Endothelial cell of umbilical vein (primary cell): ENCODE results near the gene BRME1. TPM values are rescaled to one million over a fixed set of nuclear protein-coding genes. Genes with fewer than 3 reads are reported as not detected.

ENCODE experiments used
- BruUV-seq: library from RNA; stranded (reverse); fragments of 400-500 nt; replicated peaks from 2 replicates; lab custom pipeline; 2021; lab: Mats Ljungman, UMichigan
- CTCF ChIA-PET: fragments of 300-600, 350-600 bp; sonication (Branson Sonifier 250); formaldehyde crosslinking; loops from one replicate; lab custom pipeline; 2021; ENCODE audit warnings: antibody characterized with exemption, inconsistent platforms; lab: Charles Lee
- POLR2A ChIA-PET: fragments of 300-600, 350-600 bp; sonication (Branson Sonifier 250); formaldehyde crosslinking; loops from one replicate; lab custom pipeline; 2021; ENCODE audit warnings: antibody characterized with exemption, inconsistent platforms; lab: Charles Lee
- DNase-seq: peaks from one replicate; pipeline ENCODE4 v3.0.0-alpha.2; 2011; ENCODE audit warnings: low read depth, low spot score
- FAIRE-seq: peaks from 2 replicates; lab custom pipeline; 2011; peaks lifted over from hg19 to GRCh38; lab: Jason Lieb, UNC
- H2AFZ ChIP-seq: 2 replicates; pipeline ENCODE4 v1.6.0; 2012; ENCODE audit warnings: low read depth, low read length, control low read depth, inconsistent platforms
- H3K27ac ChIP-seq: 2 replicates; pipeline ENCODE4 v1.5.1; 2011; ENCODE audit warnings: low read depth, mild to moderate bottlenecking, control low read depth, low read length, moderate library complexity; ENCODE audit not compliant: insufficient read depth
- H3K27me3 ChIP-seq, 2 experiments: 2 replicates each; pipeline versions ENCODE4 v1.6.0 to v1.6.1; 2011; ENCODE audit warnings: low read length in 2 of 2, mixed read lengths in 1 of 2; ENCODE audit not compliant: control insufficient read depth in 2 of 2, insufficient read depth in 2 of 2
- H3K36me3 ChIP-seq, 2 experiments: 2 replicates in 1 of 2; 3 replicates in 1 of 2; pipeline ENCODE4 v1.5.1; 2011; ENCODE audit warnings: low read length in 2 of 2, mild to moderate bottlenecking in 1 of 2, moderate library complexity in 1 of 2; ENCODE audit not compliant: control insufficient read depth in 2 of 2, insufficient read depth in 2 of 2; ENCODE audit errors: extremely low read depth in 1 of 2
- H3K4me1 ChIP-seq: 3 replicates; pipeline ENCODE4 v1.5.1; 2011; ENCODE audit warnings: mild to moderate bottlenecking, low read length; ENCODE audit not compliant: control insufficient read depth, insufficient read depth; ENCODE audit errors: extremely low read depth
- H3K4me2 ChIP-seq: 2 replicates; pipeline ENCODE4 v1.6.1; 2011; ENCODE audit warnings: low read length, control low read depth, mixed read lengths; ENCODE audit not compliant: insufficient read depth
- H3K4me3 ChIP-seq, 3 experiments: fragments of 200-600 bp in 1 of 3; sonication (generic), shearing (Covaris generic) in 1 of 3; replicated peaks in 1 of 3; 2 replicates each; pipeline ENCODE4 v1.5.1; 2011 to 2016; ENCODE audit warnings: control low read depth in 3 of 3, low read length in 3 of 3, mild to moderate bottlenecking in 2 of 3, inconsistent platforms in 1 of 3, low read depth in 1 of 3, moderate library complexity in 1 of 3; ENCODE audit not compliant: insufficient read depth in 1 of 3
- H3K79me2 ChIP-seq: 2 replicates; pipeline ENCODE4 v1.6.0; 2012; ENCODE audit warnings: low read length, inconsistent platforms; ENCODE audit not compliant: control insufficient read depth, insufficient read depth
- H3K9ac ChIP-seq: replicated peaks from 2 replicates; pipeline ENCODE3; 2011; ENCODE audit warnings: low read length, control low read depth; ENCODE audit not compliant: insufficient read depth; ENCODE audit errors: extremely low read depth
- H3K9me1 ChIP-seq: replicated peaks from 3 replicates; pipeline ENCODE4 v1.6.0; 2011; ENCODE audit warnings: mild to moderate bottlenecking, low read length; ENCODE audit not compliant: control insufficient read depth, insufficient read depth; ENCODE audit errors: extremely low read depth
- H3K9me3 ChIP-seq: replicated peaks from 2 replicates; pipeline ENCODE4 v1.5.1; 2012; ENCODE audit warnings: low read length, inconsistent platforms; ENCODE audit not compliant: control insufficient read depth, insufficient read depth
- H4K20me1 ChIP-seq: replicated peaks from 2 replicates; pipeline ENCODE3; 2011; ENCODE audit warnings: mild to moderate bottlenecking, low read length; ENCODE audit not compliant: control insufficient read depth, insufficient read depth; ENCODE audit errors: extremely low read depth
- EZH2 ChIP-seq: IDR thresholded peaks from 2 replicates; pipeline ENCODE4 v1.6.1; 2012; ENCODE audit warnings: borderline replicate concordance, low read depth, mild to moderate bottlenecking, moderate library complexity, low read length, inconsistent platforms; ENCODE audit not compliant: severe bottlenecking
- GATA2 ChIP-seq: IDR thresholded peaks from 2 replicates; pipeline ENCODE4 v1.7.0; 2011; ENCODE audit warnings: low read depth, mild to moderate bottlenecking, moderate library complexity, mixed read lengths, low read length; ENCODE audit not compliant: insufficient read length, insufficient read depth
- MYC ChIP-seq: IDR thresholded peaks from one replicate; pipeline ENCODE4 v1.6.1; 2011; ENCODE audit warnings: mild to moderate bottlenecking, low read depth, low read length
- POLR2A ChIP-seq: IDR thresholded peaks from 2 replicates; pipeline ENCODE4 v1.6.1; 2012; ENCODE audit warnings: low read depth, mild to moderate bottlenecking, control low read depth, low read length
- POLR2AphosphoS5 ChIP-seq: IDR thresholded peaks from 2 replicates; pipeline ENCODE4 v1.6.1; 2012; ENCODE audit warnings: low read depth, mild to moderate bottlenecking, control low read depth, low read length, moderate library complexity; ENCODE audit not compliant: insufficient read depth
- dilution Hi-C: fragments of 300-500 bp; cut with MboI; formaldehyde crosslinking; loops from one replicate; pipeline ENCODE4 v1.15.0; 2019; ENCODE audit warnings: low sequenced_read_pairs; ENCODE audit not compliant: extremely low pct_ligation_motif_present
- intact Hi-C: fragments of 100-400 bp; cut with micrococcal nuclease; formaldehyde crosslinking; loops from one replicate; pipeline ENCODE4 v1.10.0; 2022
- polyA plus RNA-seq, 4 experiments: library from polyadenylated mRNA; depleted of rRNA in 3 of 4; stranded (reverse) in 3 of 4; unstranded in 1 of 4; fragments of >200 nt; gene quantifications; 2 replicates each; pipeline versions ENCODE4 v1.2.1 to v1.2.3, GENCODE V29; 2011 to 2012; ENCODE audit warnings: missing spikeins in 1 of 4
- total RNA-seq: library from RNA; stranded (reverse); gene quantifications from 2 replicates; pipeline ENCODE4 v1.2.3, GENCODE V29; 2021
- TF ChIP-seq, protein P1 (sequence below): IDR thresholded peaks from 2 replicates; pipeline ENCODE4 v1.6.1; 2011; ENCODE audit not compliant: insufficient read depth, insufficient read length

The BRME1 gene
- total and polyA plus RNA-seq, 2 donors (not counting 3 experiments of a cell fraction or from before 2014, with no cell fraction given), result 0.69 to 2.5 TPM

DNA sequence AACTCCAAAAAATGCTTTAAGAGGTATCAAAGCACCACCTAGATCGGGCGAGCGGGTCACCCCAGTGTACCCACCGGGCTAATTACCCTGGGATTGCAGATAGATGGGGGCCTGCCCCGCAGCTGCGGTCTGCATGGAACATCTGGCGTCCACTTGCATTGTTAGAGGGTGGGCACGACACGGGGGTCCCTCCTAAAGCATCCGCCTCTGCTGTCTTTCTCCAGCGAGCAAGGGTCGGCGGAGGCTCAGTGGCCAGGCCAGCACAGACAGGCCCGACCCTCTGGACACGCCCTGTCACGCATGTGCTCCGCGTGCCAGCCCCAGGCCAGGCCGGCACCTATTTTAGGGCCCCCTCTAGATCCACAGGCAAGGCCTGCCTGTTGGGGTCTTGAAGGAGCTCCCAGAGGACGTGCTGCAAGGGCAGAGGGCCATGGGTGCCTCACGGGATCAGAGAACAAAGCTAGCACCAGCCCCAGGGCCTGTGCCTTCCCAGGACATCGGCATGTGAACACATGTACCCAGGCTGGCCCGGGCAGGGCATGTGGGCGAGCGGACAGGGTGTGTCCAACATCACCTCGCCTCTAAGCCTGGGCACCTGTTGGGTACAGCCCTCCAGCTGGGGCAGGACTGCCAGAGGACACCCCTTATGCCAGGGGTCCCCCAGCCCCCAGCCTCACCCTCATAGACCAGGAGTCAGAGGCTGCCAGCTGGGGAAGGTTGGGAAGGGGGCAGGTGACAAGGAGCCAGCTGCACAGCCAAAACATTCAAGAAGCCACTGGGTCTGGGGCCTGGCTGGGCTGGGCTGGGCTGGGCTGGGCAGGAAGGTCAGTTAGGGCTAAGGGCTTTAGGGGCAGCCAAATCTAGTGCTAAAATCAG lies 64.6 kb downstream of the BRME1 start:
- DNase-seq (no peak), FAIRE-seq (peak; percentile 59)
- POLR2A ChIA-PET, result interaction anchor here (0.6 to 3.2 kb wide), 5 partner anchors 10 to 67 kb away, joined by 3 to 25 read pairs (median 5); partner anchors contain the start of gene C19orf53
- peaks cover 1 to 3% of the 10 kb centered on the region in 2 experiments for H3K36me3 ChIP-seq
- peak overlapping the region; percentile 94 for H3K27ac ChIP-seq
- peak overlapping the region; percentile 38 to 82 (median 79) for H3K4me3 ChIP-seq
- H3K4me1 ChIP-seq, result peaks cover 35% of the 10 kb centered on the region
- no peaks in the 10 kb centered on the region for H4K20me1 ChIP-seq
- dilution Hi-C loops, result no loop called here
- H3K9me3 ChIP-seq, result no peaks in the 10 kb centered on the region
- intact Hi-C loops, result no loop called here
- H3K4me2 ChIP-seq, result peak overlapping the region; percentile 58
- H3K9ac ChIP-seq, result peak overlapping the region; percentile 97
- H3K27me3 ChIP-seq, result no peaks in the 10 kb centered on the region
- TF ChIP-seq MYC (peak; percentile 73), POLR2AphosphoS5 (peak; percentile 23), EZH2 (no peak), POLR2A (peak; percentile 53), GATA2 (no peak)
- TF ChIP-seq, protein P1, sequence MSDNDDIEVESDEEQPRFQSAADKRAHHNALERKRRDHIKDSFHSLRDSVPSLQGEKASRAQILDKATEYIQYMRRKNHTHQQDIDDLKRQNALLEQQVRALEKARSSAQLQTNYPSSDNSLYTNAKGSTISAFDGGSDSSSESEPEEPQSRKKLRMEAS, result peak; percentile 2
- no peak overlapping the region for H2AFZ ChIP-seq
- TSS peak; percentile 25 for BruUV-seq
- CTCF ChIA-PET, result interaction anchor here (4.3 kb wide), 1 partner anchor 20 kb away, joined by 58 read pairs; no protein-coding TSS in a partner anchor
- no peaks in the 10 kb centered on the region for H3K9me1 ChIP-seq
- peaks cover 58% of the 10 kb centered on the region for H3K79me2 ChIP-seq
